ENCODE measurements around the gene NDUFB8. TPM values are rescaled to one million over a fixed set of nuclear protein-coding genes. Genes with fewer than 3 reads are reported as not detected.

Gene NDUFB8
- total and polyA plus RNA-seq, 2 of the 4 experiments (the other 2 are of a cell fraction): 99.1 to 265 TPM

- no CpG with 5 or more reads among the region's 5 CpGs for WGBS, 2 experiments (ENCODE audit: extremely low coverage in 2 of 2, insufficient read length in 1 of 2)
- ChIA-PET POLR2A (ENCODE audit: unreplicated experiment) (no interaction called here), CTCF (interaction anchor here (0.6 to 2.2 kb wide), 3 partner anchors 24 to 372 kb away, joined by 3 to 15 read pairs (median 4); no protein-coding TSS in a partner anchor)
- Histone ChIP-seq H3K36me3 (ENCODE audit: control insufficient read depth, insufficient read depth, low read length) (peaks cover 14% of the 10 kb centered on the region), H3K56ac (ENCODE audit: extremely low read depth, insufficient read depth, low read length) (no peak overlapping the region), H2AK5ac (ENCODE audit: low read depth, low read length) (peak overlapping the region; percentile 5; the same call in 1 of the 2 replicates), H3K9ac (ENCODE audit: low read depth, low read length) (no peak overlapping the region), H3K14ac (replicated peaks; ENCODE audit: low read depth, low read length) (no peak overlapping the region), H3K4me2 (ENCODE audit: low read depth, low read length) (no peak overlapping the region), H3K4me1 (ENCODE audit: control insufficient read depth, insufficient read depth, low read length) (no peaks in the 10 kb centered on the region; the same call in 1 of the 2 replicates), H3K27me3 (ENCODE audit: control insufficient read depth, insufficient read depth, low read length) (no peaks in the 10 kb centered on the region), H3K4me3 (ENCODE audit: insufficient read depth, low read depth, low read length) (no peak overlapping the region), H4K20me1 (ENCODE audit: insufficient read depth, low read length) (no peaks in the 10 kb centered on the region), H4K91ac (ENCODE audit: insufficient read depth, low read depth, low read length) (no peak overlapping the region), H2BK5ac (ENCODE audit: low read depth, low read length, poor library complexity, severe bottlenecking) (no peak overlapping the region), H2BK15ac (ENCODE audit: low read depth, low read length) (no peak overlapping the region), H4K8ac (ENCODE audit: low read depth in 2 of 2, low read length in 2 of 2) (no peak overlapping the region), H3K9me1 (ENCODE audit: insufficient read depth, low read length) (peaks cover 3% of the 10 kb centered on the region; the same call in 1 of the 2 replicates), H2BK20ac (ENCODE audit: low read depth, low read length) (no peak overlapping the region), H3K9me3 (ENCODE audit: control insufficient read depth, insufficient read depth, low read length) (no peaks in the 10 kb centered on the region), H3K23ac (ENCODE audit: low read depth, low read length) (no peak overlapping the region), H2AK9ac (replicated peaks; ENCODE audit: low read depth, low read length, poor library complexity) (no peak overlapping the region), H3K4ac (ENCODE audit: low read depth, low read length) (no peak overlapping the region), H3K27ac (ENCODE audit: insufficient read depth, low read length) (no peak overlapping the region), H3K18ac (ENCODE audit: low read depth, low read length) (no peak overlapping the region), H4K5ac (ENCODE audit: low read depth, low read length) (no peak overlapping the region), H3K79me1 (ENCODE audit: low read depth in 1 of 2, low read length in 2 of 2) (no peaks in the 10 kb centered on the region), H2BK120ac (ENCODE audit: low read depth, low read length) (no peak overlapping the region), H2AFZ (replicated peaks; ENCODE audit: low read length, poor library complexity) (no peak overlapping the region)
- BruUV-seq (replicated peaks): no TSS peak
- peak; percentile 86 for DNase-seq
- intact Hi-C loops (cut with micrococcal nuclease): loop anchor here (10.0 kb wide), 1 partner anchor 202 kb away; no protein-coding TSS in a partner anchor
- in situ Hi-C loops (cut with MboI; ENCODE audit: low sequenced_read_pairs): loop anchor here (5.0 kb wide), 2 partner anchors 74 to 164 kb away; no protein-coding TSS in a partner anchor
- TF ChIP-seq MAZ (IDR thresholded peaks at IDR 0.05; ENCODE audit: borderline replicate concordance, low read depth, low read length) (no peak), FOS (IDR thresholded peaks at IDR 0.05; ENCODE audit: low read depth, low read length) (peak; percentile 54), RFX5 (IDR thresholded peaks at IDR 0.05; ENCODE audit: low read depth, low read length) (no peak), RCOR1 (IDR thresholded peaks at IDR 0.05; ENCODE audit: insufficient replicate concordance, low read length) (no peak), MAFK (IDR thresholded peaks at IDR 0.05; ENCODE audit: low read depth, low read length) (no peak), BHLHE40 (IDR thresholded peaks at IDR 0.05; ENCODE audit: low read depth, low read length) (no peak), CHD1 (IDR thresholded peaks at IDR 0.05; ENCODE audit: low read depth, low read length) (no peak), NFE2L2 (IDR thresholded peaks at IDR 0.05; ENCODE audit: low read depth, low read length) (no peak), RAD21 (IDR thresholded peaks at IDR 0.05; ENCODE audit: low read length) (no peak), SMC3 (IDR thresholded peaks at IDR 0.05; ENCODE audit: low read depth, low read length) (no peak), MXI1 (IDR thresholded peaks at IDR 0.05; ENCODE audit: borderline replicate concordance, low read depth, low read length) (no peak), POLR2A (IDR thresholded peaks at IDR 0.05; ENCODE audit: low read depth, low read length) (no peak), CEBPB (IDR thresholded peaks at IDR 0.05; ENCODE audit: low read depth, low read length) (peak; percentile 49; the same call in 1 of the 2 replicates)
- TF ChIP-seq, protein P1, sequence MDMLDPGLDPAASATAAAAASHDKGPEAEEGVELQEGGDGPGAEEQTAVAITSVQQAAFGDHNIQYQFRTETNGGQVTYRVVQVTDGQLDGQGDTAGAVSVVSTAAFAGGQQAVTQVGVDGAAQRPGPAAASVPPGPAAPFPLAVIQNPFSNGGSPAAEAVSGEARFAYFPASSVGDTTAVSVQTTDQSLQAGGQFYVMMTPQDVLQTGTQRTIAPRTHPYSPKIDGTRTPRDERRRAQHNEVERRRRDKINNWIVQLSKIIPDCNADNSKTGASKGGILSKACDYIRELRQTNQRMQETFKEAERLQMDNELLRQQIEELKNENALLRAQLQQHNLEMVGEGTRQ (IDR thresholded peaks at IDR 0.05; ENCODE audit: low read depth, low read length): no peak
- TF ChIP-seq, protein P2, sequence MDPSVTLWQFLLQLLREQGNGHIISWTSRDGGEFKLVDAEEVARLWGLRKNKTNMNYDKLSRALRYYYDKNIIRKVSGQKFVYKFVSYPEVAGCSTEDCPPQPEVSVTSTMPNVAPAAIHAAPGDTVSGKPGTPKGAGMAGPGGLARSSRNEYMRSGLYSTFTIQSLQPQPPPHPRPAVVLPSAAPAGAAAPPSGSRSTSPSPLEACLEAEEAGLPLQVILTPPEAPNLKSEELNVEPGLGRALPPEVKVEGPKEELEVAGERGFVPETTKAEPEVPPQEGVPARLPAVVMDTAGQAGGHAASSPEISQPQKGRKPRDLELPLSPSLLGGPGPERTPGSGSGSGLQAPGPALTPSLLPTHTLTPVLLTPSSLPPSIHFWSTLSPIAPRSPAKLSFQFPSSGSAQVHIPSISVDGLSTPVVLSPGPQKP (IDR thresholded peaks at IDR 0.05; ENCODE audit: borderline replicate concordance, low read depth, low read length): no peak
- dilution Hi-C loops (cut with HindIII; ENCODE audit: low sequenced_read_pairs, unreplicated experiment): no loop called here
- ATAC-seq (ENCODE audit: low read depth): peak; percentile 84
Observed at GRCh38 chr10:100506596-100507356, 22.9 kb downstream of the NDUFB8 start.

Data from IMR-90 (cell line).